K562 (cell line): ENCODE measurements around the gene TNNT3.

Source experiments
- BRD4 ChIP-seq: fragments of 200-600 bp; sonication (generic); IDR thresholded peaks from 2 replicates; pipeline ENCODE4 v1.6.1; 2017; ENCODE audit warnings: inconsistent platforms
- CBX3 ChIP-seq, 2 experiments: IDR thresholded peaks; 1 replicate in 1 of 2; 2 replicates in 1 of 2; pipeline ENCODE4 v1.6.1; 2012; ENCODE audit warnings: inconsistent platforms in 2 of 2, low read length in 2 of 2, borderline replicate concordance in 1 of 2, control low read depth in 1 of 2
- CREB3 ChIP-seq: fragments of 450-650 bp; conservative IDR thresholded peaks from 2 replicates; pipeline ENCODE4 v1.6.1; 2016; ENCODE audit warnings: missing genetic modification characterization, low read depth, mild to moderate bottlenecking, missing compliant biosample characterization, moderate library complexity
- CTCF ChIP-seq, 3 experiments: IDR thresholded peaks in 2 of 3; conservative IDR thresholded peaks in 1 of 3; 2 replicates each; pipeline ENCODE4 v1.5.1; 2011 to 2012; ENCODE audit warnings: low read length in 3 of 3, mild to moderate bottlenecking in 3 of 3, control low read depth in 2 of 3, improper control_type of control experiment in 1 of 3, inconsistent platforms in 1 of 3, low read depth in 1 of 3, mixed read lengths in 1 of 3, moderate library complexity in 1 of 3; ENCODE audit not compliant: insufficient read depth in 2 of 3
- ETV6 ChIP-seq, 3 experiments: fragments of 150-350 bp in 1 of 3; sonication (generic) in 1 of 3; formaldehyde crosslinking in 1 of 3; IDR thresholded peaks; 2 replicates each; pipeline versions ENCODE4 v1.6.1 to v1.8.0; 2014 to 2022; ENCODE audit warnings: borderline replicate concordance in 2 of 3, low read depth in 2 of 3, antibody characterized with exemption in 1 of 3, low read length in 1 of 3, mild to moderate bottlenecking in 1 of 3, missing genetic modification reagents in 1 of 3
- FOS ChIP-seq: IDR thresholded peaks from 3 replicates; pipeline ENCODE4 v1.6.1; 2011; ENCODE audit not compliant: insufficient read length; ENCODE audit errors: extremely low read depth
- POLR2A ChIP-seq: fragments of 450-650 bp; conservative IDR thresholded peaks from 2 replicates; pipeline ENCODE4 v1.6.1; 2016
- ZBED1 ChIP-seq: IDR thresholded peaks from 2 replicates; pipeline ENCODE4 v1.6.1; 2014

GRCh38 chr11:1947592-1948237 lies 28.2 kb downstream of the TNNT3 start:
- TF ChIP-seq BRD4 (no peak), CREB3 (tag) (no peak), CBX3 (IDR thresholded peaks at IDR 0.05; ENCODE audit: borderline replicate concordance in 1 of 2, low read length in 2 of 2) (no peak), ZBED1 (no peak), FOS (no peak), ETV6 (IDR thresholded peaks at IDR 0.05; ENCODE audit: borderline replicate concordance in 1 of 2, low read depth in 2 of 2, low read length in 1 of 2) (no peak), ETV6 (CRISPR knock-in tag; IDR thresholded peaks at IDR 0.05; ENCODE audit: borderline replicate concordance) (no peak), POLR2A (no peak), CTCF (IDR thresholded peaks at IDR 0.05 in 2 of 3, conservative IDR thresholded peaks at IDR 0.05 in 1 of 3; ENCODE audit: insufficient read depth in 2 of 3, low read depth in 1 of 3, low read length in 3 of 3) (no peak)
